NCI-H2107 (cell line): Measurements from ENCODE around the gene ZNF540.
"Not testable (repeated sequence)": the region's sequence is repeated elsewhere in the genome, so short reads cannot be mapped to it uniquely, and the experiment has no call there.

Experiments used
- DNase-seq: peaks from one replicate; lab custom pipeline; 2025; lab: John Stamatoyannopoulos, UW

The ZNF540 gene

GRCh38 chr19:37594304-37594981 is at the start of gene ZNF540, which contains the start of gene ZNF571:
ZNF540 (plus strand) TSS chr19:37594876; CDS start chr19:37598448, 3,572 bp downstream.
ZNF571 (minus strand) TSS chr19:37594792; CDS start chr19:37586676, 8,116 bp downstream.
- DNase-seq = peak; percentile 93

- no peak for DNase-seq
Observed at GRCh38 chr19:37551129-37551993, 43.3 kb upstream of the ZNF540 start.

- no peak for DNase-seq
Observed at GRCh38 chr19:37563518-37563917, 31.2 kb upstream of the ZNF540 start.

- no peak for DNase-seq
Observed at GRCh38 chr19:37564624-37565369, 29.9 kb upstream of the ZNF540 start.

- DNase-seq = no peak
Observed at GRCh38 chr19:37565370-37565669, 29.4 kb upstream of the ZNF540 start.

GRCh38 chr19:37572203-37572602 is 22.5 kb upstream of the ZNF540 start:
- no peak for DNase-seq

- no peak for DNase-seq
Observed at GRCh38 chr19:37583340-37583739, 11.3 kb upstream of the ZNF540 start.

GRCh38 chr19:37593996-37594303 is 726 bp upstream of the ZNF540 start:
- no peak for DNase-seq

- DNase-seq = no peak
Observed at GRCh38 chr19:37594982-37595382, 306 bp downstream of the ZNF540 start.

- no peak for DNase-seq
Observed at GRCh38 chr19:37635076-37636056, 40.7 kb downstream of the ZNF540 start.

GRCh38 chr19:37654118-37654517 is 59.4 kb downstream of the ZNF540 start:
- no peak for DNase-seq

GRCh38 chr19:37654629-37655300 is 60.1 kb downstream of the ZNF540 start:
- DNase-seq = peak; percentile 1

GRCh38 chr19:37655301-37655688 is 60.6 kb downstream of the ZNF540 start, which contains the start of gene ZFP30:
ZFP30 (minus strand) TSS chr19:37655465; CDS start chr19:37647822, 7,643 bp downstream.
- peak; percentile 75 for DNase-seq

GRCh38 chr19:37655689-37656371 is 61.2 kb downstream of the ZNF540 start:
- peak; percentile 68 for DNase-seq

- not testable (repeated sequence) for DNase-seq
Observed at GRCh38 chr19:37657157-37657556, 62.5 kb downstream of the ZNF540 start.
